ENCODE measurements around the gene KAT8.
"Not testable (repeated sequence)": the region's sequence is repeated elsewhere in the genome, so short reads cannot be mapped to it uniquely, and the experiment has no call there.

KAT8 gene

GRCh38 chr16:31094424-31095120 is 22.9 kb upstream of the KAT8 start, which contains the start of gene VKORC1:
VKORC1 (minus strand) TSS chr16:31094797; CDS start chr16:31094729, 68 bp downstream.
- TF ChIP-seq, protein P1, sequence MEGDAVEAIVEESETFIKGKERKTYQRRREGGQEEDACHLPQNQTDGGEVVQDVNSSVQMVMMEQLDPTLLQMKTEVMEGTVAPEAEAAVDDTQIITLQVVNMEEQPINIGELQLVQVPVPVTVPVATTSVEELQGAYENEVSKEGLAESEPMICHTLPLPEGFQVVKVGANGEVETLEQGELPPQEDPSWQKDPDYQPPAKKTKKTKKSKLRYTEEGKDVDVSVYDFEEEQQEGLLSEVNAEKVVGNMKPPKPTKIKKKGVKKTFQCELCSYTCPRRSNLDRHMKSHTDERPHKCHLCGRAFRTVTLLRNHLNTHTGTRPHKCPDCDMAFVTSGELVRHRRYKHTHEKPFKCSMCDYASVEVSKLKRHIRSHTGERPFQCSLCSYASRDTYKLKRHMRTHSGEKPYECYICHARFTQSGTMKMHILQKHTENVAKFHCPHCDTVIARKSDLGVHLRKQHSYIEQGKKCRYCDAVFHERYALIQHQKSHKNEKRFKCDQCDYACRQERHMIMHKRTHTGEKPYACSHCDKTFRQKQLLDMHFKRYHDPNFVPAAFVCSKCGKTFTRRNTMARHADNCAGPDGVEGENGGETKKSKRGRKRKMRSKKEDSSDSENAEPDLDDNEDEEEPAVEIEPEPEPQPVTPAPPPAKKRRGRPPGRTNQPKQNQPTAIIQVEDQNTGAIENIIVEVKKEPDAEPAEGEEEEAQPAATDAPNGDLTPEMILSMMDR (IDR thresholded peaks at IDR 0.05; ENCODE audit: insufficient read depth, low read depth, low read length, missing control alignments): no peak
- peak; percentile 99 for DNase-seq (ENCODE audit: low read depth)
- peak within 1 kb of the TSS; percentile 87 for H3K4me3 ChIP-seq (ENCODE audit: low read length)

- TF ChIP-seq, protein P1 (IDR thresholded peaks at IDR 0.05; ENCODE audit: insufficient read depth, low read depth, low read length, missing control alignments): no peak
- peak; percentile 36 for DNase-seq (ENCODE audit: low read depth)
- H3K4me3 ChIP-seq (ENCODE audit: low read length): no peak overlapping the region
These were observed 17.4 kb upstream of the KAT8 start for GRCh38 chr16:31099860-31100638.

GRCh38 chr16:31100876-31101641 is 16.4 kb upstream of the KAT8 start:
- DNase-seq (ENCODE audit: low read depth); H3K4me3 ChIP-seq (ENCODE audit: low read length): not testable (repeated sequence)

GRCh38 chr16:31105677-31106213 is 11.7 kb upstream of the KAT8 start:
- peak; percentile 44 for DNase-seq (ENCODE audit: low read depth)
- TF ChIP-seq, protein P1 (IDR thresholded peaks at IDR 0.05; ENCODE audit: insufficient read depth, low read depth, low read length, missing control alignments): peak; percentile 68
- H3K4me3 ChIP-seq (ENCODE audit: low read length): no peak overlapping the region

GRCh38 chr16:31106509-31107464 is 10.7 kb upstream of the KAT8 start:
- no peak for DNase-seq (ENCODE audit: low read depth)
- H3K4me3 ChIP-seq (ENCODE audit: low read length): no peak overlapping the region
- TF ChIP-seq, protein P1 (IDR thresholded peaks at IDR 0.05; ENCODE audit: insufficient read depth, low read depth, low read length, missing control alignments): no peak

DNA sequence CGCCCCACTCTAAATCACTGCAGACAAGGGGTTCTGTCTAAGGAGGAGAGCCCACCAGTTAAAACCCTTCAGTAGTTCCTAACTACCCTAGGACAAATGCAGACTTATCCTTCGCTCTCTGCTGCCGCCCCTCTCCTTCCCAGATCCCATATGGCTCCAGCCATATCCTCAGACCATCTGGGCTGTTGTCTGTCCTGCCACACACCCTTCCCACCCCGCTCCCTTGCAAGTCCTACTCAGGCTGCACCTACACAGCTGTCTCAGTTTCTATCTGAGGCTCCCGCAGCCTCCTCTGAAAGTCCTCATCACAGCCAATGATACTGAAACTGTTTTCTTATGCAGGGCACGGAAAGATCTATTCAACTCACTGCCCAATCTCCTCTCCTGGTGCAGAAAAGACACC is 10.0 kb upstream of the KAT8 start:
- TF ChIP-seq, protein P1 (IDR thresholded peaks at IDR 0.05; ENCODE audit: insufficient read depth, low read depth, low read length, missing control alignments): no peak
- no peak for DNase-seq (ENCODE audit: low read depth)
- H3K4me3 ChIP-seq (ENCODE audit: low read length): no peak overlapping the region

All from epithelial cell of esophagus (primary cell).